Eye (tissue), 1 donor: Measurements from ENCODE around the gene SF3B6.

Experiments
- DNase-seq: peaks from one replicate; pipeline ENCODE4 v3.0.0-alpha.2; 2015

Gene SF3B6

DNA sequence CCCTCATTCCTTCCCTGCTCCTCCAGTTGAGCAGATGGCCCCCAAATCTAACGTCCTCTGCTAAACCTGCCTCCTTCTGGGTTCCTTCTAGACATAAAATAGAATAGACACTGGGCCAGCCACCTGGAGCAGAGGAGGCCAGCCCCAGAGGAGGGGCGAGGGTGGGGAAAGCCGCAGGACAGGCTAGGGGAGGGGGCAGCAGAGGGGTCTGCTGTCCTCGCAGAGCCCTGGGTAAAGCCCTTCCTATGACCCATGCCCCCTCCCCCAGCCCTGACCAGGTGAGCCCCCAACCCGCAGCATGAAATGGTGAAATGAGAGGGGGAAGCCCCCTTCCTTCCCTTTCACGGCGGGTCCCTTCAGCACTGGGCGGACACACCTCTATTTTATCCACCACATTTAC lies 58.4 kb downstream of the SF3B6 start:
- no peak for DNase-seq
